Activated CD8-positive, alpha-beta memory T cell treated with anti-CD3 and anti-CD28 coated beads for 48 hours (primary cell): ENCODE measurements around the gene ACOT7.
A peak's percentile ranks its signal among the peaks of the same experiment; 100 is the strongest.

Source experiments
- DNase-seq, 3 experiments: peaks; one replicate each; pipeline ENCODE4 v3.0.0-alpha.2; 2020; ENCODE audit warnings: low read depth in 2 of 3, low spot score in 2 of 3

The ACOT7 gene

GRCh38 chr1:6253380-6253779 lies 140.2 kb downstream of the ACOT7 start:
- no peak for DNase-seq

GRCh38 chr1:6252374-6252710 lies 141.2 kb downstream of the ACOT7 start:
- DNase-seq = no peak

DNA sequence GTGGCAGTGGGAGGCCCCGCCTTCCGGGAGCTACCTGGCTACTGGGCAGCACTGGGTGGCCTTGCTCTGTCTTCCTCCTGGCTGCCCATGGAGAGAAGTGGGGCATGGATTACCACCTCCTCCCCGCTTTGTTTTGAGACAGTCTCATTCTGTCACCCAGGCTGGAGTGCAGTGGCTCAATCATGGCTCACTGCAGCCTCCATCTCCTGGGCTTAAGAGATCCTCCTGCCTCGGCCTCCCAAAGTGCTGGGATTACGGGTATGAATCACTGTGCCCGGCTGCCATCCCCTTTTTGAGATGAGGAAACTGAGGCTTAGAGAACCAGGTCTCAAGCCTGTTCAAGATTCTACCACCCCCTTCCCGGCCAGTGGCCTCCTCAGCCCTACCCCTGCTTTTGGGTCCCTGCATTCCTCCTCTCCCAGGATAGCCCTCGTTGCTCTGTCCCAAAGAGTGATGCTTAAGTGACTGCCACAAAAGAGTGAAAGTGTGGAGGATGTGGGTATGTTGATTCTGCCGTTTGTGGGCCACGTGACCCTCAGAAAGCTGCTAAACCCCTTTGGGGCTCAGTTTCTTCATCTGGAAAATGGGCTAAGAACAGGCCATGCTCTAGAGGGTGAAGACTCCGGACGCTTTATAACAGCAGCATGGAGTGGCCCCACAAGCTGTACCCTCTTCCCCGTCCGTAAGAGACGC lies 141.7 kb downstream of the ACOT7 start:
- DNase-seq = no peak

DNA sequence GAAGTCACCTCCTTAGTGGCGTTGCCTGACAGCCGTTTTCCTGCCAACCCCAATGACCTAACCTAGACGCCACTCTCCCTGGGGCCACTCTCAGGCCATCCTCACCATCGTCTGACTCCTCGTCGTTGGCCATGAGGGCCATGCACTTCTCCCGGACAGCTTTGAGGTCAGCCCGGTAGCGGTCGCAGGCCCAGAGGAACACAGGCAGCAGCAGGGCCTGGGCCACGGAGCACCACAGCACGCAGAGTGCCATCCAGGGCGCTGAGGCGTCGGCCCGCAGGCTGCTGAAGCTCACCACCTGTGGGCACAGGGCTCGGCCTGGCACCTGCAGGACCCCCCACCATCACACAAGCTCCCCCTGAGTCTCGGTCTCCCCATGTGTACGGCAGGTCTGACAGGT lies 142.3 kb downstream of the ACOT7 start:
- DNase-seq = no peak

DNA sequence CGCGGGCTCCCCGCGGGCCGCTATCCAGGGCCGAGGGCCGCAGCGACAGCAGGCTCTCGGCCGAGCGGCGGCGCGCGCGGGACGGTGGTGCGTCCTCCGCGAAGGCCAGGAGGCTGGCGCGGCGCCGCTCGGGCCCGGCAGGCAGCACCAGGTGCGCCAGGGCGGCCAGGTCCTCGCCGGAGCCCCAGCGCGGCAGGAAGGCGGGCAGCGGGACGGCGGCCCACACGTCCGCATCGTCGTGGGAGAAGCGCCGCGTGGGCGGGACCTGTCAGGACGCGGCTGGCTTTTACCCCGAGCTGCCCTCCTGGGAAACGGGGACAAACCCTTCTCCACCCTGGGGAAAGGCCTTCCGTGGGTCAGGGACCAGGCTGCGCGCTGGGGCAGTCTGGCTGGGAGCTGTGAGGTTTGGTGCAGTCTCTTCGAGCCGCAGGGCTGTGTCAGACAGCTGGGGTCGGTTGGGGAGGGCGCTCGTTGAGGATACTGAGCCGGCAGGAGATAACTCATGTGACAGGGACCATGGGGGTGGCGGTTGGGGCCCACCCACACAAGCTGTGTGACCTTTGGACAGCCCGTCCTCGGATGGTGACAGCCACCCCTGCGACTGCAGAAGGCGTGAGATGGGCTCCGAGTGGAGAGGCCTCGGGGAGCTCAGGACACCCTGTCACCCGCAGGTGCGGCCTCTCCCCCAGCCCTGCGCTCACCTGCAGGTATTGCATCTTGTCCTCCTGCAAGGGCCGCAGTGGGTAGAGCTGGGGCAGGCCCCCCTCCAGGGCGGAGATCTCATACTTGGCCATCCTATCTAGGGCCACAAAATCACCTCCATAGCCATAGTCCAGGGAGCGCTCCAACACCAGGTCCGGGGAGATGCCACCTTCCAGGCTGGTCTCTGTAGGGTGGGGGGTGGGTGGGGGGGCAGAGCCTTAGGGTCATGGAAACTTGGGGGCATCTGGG lies 143.6 kb downstream of the ACOT7 start:
- no peak for DNase-seq

DNA sequence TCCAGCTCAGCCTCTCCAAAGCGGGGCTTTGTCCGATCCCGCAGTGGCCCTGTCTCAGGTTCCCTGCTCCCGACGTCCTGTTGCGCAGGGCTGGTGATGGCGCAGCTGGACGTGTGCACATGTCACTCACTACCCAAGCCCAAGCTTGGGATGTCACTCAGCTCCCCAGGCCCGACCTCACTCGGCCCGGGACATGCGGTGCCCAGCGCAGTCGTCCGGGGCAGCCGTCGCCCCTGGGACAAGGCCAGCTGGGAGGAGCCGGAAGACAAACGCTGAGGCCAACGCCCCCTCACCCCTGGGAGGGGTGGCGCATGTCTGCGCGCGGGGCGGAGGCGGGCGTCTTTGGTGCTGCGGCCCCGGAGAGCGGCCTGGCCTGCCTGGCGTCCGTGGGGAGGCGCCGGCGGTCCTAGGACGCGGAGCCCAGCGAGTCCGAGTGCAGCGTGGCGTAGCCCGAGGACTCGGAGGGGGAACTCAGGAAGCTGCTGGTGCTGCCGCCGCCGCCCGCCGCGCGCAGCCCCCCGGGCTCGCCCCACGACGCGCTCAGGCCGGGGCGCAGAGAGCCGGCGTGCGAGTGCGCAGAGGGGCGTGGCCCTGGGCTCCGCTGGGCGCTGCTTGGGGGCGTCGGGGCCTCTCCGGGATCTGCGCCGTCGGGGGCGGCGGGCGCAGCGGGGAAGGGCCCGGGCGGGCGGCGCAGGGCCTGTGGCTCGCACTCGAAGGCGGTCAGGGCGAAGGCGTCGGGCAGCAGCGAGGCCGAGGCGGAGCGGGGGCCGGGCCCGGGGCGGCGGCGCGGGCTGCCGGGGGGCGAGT lies 144.4 kb downstream of the ACOT7 start:
- DNase-seq = no peak

DNA sequence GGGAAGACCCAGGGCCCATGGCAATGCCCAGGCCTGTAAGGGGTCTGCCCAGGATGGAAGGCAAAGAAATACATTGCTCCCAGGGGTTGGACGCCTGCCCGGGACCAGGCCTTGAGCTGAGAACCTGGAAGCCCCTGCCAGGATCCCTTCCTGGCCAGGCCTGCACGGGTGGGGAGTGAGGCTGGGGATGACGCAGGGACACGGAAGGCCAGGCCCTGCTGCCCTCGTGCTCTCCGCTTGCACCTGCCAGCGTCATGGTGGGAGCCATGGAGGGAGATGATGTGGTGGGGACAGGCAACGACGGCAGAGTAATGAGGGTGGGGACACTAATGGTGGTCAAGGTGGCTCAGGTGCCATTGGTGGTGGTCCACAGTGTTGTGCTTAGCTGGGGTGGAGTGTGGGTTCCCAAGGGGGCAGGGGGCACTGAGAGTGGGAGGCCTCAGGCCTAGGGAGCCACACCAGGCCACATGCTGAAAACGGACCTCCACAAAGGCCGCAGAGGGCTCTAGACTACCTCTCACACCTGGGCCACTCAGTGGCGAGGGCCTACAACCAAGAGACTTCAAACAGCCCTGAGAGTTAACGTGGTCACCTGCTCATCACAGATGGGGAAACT lies 145.3 kb downstream of the ACOT7 start:
- DNase-seq = no peak

GRCh38 chr1:6247651-6248050 lies 145.9 kb downstream of the ACOT7 start:
- no peak for DNase-seq

DNA sequence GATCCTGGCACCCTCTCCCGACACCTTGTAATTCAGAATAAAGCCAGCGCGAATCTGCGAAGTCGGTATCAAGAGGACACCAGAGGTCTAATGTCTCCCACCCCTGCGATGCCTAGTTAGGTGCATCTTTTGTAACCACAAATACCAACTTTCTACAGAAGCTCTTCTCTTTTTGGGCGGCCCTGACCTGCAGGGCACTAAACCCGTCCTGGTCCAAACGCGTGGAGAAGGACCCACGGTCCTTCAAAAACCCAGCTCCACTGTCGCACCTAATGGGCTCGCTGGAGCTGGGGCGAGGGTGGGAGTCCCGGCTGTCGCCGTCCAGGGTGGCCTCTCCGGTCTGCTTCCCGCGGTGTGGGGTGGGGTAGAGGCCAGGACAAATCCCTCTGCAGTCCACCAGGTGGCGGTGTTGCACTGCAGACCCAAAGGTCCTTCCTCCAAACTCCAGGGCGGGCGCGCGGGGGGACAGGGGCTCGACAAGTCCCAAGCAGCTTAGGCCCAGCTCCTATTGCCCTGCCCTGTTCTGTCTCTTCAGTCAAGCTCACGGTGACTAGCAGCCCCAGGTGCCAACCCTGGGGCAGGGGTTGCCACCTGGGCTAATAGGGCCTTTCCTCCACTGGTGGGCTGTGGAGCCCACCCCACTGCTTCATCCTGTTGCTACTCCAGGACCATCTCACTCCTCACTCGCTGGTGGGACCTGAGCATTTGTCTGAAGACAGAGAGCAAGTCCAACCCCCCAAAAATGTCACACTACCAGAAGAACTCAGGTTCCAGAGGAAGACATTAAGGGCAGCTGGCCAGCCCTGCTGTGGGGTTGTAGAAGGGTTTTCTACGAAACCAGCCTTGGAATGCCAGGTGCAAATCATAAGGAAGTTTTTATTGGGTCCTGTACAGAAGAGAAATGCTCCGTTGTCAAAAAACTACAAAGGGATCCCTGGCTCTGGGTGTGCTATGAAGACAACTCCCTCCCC lies 146.8 kb downstream of the ACOT7 start:
- DNase-seq = peak in 2 of 3 experiments; percentile 80 to 85

DNA sequence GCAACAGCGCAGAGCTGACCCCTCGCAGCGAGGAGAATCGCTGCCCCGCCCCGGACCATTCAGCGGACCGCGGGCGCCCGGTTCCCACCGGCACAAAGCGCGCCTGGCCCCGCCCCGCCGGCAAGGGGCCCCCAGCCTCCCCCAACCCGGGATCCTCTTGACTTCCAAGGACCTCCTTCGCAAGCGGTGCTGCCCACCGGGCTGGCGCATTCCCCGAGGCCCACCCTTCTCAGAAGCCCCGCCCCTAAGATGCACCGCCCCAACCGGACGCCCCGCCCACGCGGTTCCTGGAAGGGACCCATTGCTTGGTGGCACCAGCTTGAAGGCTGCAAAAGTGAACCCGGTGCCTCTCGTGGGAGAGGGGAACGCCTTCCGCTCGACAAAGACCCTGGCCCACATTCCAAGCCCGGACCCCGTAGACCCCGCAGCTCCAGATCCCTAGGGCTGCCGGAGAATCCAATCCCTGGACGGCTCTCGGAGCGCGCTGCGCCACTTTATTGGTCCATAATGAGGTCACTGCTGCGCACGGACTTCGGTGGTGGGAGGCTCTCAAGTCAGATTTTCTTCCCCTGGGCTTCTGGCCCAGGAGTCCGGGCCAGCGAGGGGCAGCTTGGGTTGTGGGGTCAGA lies 147.6 kb downstream of the ACOT7 start:
- DNase-seq = peak in 1 of 3 experiments; percentile 45

DNA sequence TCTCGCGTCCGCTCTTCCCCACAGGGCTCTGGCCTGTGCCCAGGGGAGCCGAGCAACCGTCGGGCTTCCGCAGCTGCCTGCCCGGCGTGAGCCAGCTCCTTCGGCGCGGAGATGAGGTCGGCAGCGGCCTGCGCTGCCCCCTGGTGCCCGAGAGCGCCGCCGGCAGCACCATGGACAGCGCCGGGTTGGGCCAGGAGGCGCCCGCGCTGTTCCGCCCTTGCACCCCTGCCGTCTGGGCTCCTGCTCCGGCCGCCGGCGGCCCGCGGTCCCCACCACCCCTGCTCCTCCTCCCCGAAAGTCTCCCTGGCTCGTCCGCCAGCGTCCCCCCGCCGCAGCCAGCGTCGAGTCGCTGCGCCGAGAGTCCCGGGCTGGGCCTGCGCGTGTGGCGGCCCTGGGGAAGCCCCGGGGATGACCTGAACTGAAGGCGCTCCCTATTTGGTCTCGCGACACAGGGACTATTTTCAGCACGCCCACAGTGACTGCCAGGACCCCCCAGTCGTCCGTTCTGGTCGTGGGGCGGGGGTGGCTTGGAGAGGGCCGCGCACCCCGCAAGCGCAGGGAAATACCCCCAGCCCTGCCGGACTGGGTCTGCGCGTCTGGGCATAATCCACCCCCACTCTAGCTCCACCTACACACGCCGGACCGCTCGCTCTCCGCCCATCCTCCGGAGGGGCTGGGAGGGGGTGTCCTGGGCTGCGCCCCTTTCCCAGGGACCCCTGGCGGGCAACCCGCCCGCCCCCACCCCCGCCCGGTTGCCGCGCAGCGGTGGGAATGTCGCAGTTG lies 148.3 kb downstream of the ACOT7 start:
- DNase-seq = peak; percentile 48 to 78 (median 70)

DNA sequence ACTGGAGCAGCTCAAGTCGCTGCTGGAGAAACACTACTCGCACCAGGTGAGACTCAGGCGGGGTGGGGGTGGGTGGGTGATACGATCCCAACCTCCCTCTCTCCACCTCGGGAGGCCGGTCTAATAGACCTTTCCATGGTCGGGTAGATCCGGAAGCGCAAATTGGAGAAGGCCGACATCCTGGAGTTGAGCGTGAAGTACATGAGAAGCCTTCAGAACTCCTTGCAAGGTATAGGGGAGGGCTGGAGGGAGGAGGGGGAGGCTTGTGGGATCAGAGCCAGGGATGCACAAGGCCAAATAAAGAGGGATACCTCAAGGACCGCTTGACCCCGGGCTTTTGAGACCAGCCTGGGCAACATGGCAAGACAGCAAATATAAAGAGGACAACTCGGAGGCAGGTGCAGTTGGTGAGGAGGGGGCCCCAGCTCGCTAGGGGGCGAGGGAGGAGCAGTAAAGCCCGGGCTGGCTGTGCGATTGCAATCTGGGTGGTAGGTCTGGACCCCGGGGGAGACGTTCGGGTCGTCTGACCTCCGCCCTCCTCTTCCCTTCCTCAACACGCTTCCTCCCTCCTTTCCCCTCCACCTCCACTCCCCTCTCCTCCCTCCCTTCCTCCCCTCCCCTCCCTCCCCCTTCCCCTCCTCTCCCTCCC lies 149.0 kb downstream of the ACOT7 start:
- DNase-seq = no peak

GRCh38 chr1:6243993-6244392 lies 149.6 kb downstream of the ACOT7 start, which contains the start of gene HES3:
Gene HES3 (plus strand): TSS chr1:6244179. CDS start chr1:6244366, 187 bp downstream.
- no peak for DNase-seq

DNA sequence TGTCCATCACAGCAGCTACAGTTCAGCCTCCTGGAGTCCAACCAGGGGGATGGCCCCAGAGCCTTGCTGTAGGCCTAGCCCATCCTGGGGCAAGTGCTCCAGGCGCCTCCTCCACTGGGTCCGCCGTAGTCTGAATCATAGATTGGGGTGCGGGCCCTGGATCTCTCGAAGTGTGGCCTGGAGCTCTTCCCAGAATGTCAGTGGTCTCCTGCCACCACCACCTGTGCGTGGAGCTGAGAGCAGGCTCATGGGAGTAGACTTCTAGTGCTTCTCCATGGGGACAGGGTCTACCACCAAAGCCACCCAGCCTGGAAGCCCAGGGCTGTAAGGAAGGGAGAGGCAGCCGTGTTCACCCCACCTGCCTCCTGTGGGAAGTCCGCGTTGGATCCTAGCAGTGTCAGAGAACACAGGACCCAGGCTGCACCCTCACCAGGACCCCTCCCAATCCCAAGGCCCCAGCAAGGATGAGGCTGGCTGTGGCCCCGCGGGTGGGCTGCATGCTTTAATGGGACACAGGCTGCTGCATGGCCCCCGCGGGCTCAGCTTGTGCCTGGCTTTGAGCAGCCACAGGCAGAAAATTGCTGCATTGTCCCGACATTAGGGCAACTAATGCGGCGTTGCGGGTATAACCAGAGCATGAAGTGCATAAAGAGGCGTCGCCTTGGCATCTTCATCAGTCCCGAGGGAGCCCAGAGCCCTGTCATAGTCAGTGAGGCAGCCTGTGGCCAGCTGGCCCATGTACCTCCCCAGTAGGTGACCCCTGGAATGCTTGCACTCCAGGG lies 150.3 kb downstream of the ACOT7 start:
- no peak for DNase-seq

DNA sequence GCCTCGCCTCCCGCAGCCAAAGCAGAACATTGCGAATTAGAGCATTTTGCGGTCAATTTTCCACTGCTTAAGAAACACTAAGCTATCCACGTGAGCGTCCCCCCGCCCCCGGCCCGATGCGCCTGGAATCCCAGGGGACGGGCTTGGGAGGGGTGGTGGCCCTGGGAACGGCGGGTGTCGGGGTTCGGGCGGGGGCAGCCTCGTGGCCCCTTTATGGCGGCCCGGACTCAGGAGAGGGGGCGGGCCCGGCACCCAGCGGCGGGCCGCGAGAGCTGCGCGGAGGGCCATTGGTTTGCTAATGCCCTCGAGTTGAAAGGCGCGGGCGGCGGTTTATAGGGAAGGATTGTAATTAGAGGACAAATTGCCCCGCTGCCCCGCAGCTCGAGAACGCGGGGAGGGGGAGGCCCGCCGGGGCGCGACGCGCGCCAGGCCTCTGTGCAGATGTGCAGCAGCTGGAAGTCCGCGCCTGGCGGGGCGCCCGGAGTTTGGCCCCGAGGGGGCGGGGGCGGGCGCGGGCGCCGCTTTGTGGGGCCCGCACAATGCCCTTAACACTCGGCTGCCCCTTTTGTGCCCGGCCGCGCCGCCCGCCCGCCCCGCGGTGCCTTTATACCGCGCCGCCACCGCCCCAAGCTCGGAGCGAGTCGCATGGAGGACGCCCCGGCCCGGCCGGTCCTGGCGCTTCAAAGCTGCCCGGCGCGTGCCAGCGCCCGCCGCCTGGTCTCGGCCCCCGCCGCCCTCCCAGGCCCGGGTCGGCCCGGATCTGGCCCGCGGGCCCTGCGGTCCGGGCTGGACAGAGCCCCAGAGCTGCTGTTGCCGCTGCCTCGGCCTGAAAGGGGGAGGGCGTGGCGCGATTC lies 151.5 kb downstream of the ACOT7 start:
- DNase-seq = no peak

GRCh38 chr1:6241107-6241886 lies 152.3 kb downstream of the ACOT7 start:
- no peak for DNase-seq
